Measurements from ENCODE around the gene AMOTL1.

Gene AMOTL1

GRCh38 chr11:94741022-94741679 is 27.0 kb upstream of the AMOTL1 start:
- no peak for DNase-seq (ENCODE audit: low read depth)

GRCh38 chr11:94742665-94743064 is 25.5 kb upstream of the AMOTL1 start:
- no peak for DNase-seq (ENCODE audit: low read depth)

- DNase-seq (ENCODE audit: low read depth), result no peak
These were observed 21.4 kb upstream of the AMOTL1 start for GRCh38 chr11:94746721-94747120.

GRCh38 chr11:94747146-94747545 is 21.0 kb upstream of the AMOTL1 start:
- DNase-seq (ENCODE audit: low read depth), result no peak

- DNase-seq (ENCODE audit: low read depth), result no peak
These were observed 20.5 kb upstream of the AMOTL1 start for GRCh38 chr11:94747601-94748041.

GRCh38 chr11:94749369-94749768 is 18.8 kb upstream of the AMOTL1 start:
- DNase-seq (ENCODE audit: low read depth), result no peak

- DNase-seq (ENCODE audit: low read depth), result no peak
These were observed 17.6 kb upstream of the AMOTL1 start for GRCh38 chr11:94750319-94751217.

- no peak for DNase-seq (ENCODE audit: low read depth)
These were observed 16.9 kb upstream of the AMOTL1 start for GRCh38 chr11:94751218-94751609.

GRCh38 chr11:94751786-94752185 is 16.4 kb upstream of the AMOTL1 start:
- no peak for DNase-seq (ENCODE audit: low read depth)

GRCh38 chr11:94753630-94754029 is 14.5 kb upstream of the AMOTL1 start:
- no peak for DNase-seq (ENCODE audit: low read depth)

GRCh38 chr11:94754335-94754734 is 13.8 kb upstream of the AMOTL1 start:
- DNase-seq (ENCODE audit: low read depth), result no peak

- no peak for DNase-seq (ENCODE audit: low read depth)
These were observed 13.3 kb upstream of the AMOTL1 start for GRCh38 chr11:94754819-94755218.

GRCh38 chr11:94755494-94755893 is 12.7 kb upstream of the AMOTL1 start:
- DNase-seq (ENCODE audit: low read depth), result no peak

- no peak for DNase-seq (ENCODE audit: low read depth)
These were observed 11.0 kb upstream of the AMOTL1 start for GRCh38 chr11:94757037-94757735.

GRCh38 chr11:94758666-94759065 is 9.5 kb upstream of the AMOTL1 start:
- DNase-seq (ENCODE audit: low read depth), result no peak

GRCh38 chr11:94759522-94759921 is 8.6 kb upstream of the AMOTL1 start:
- DNase-seq (ENCODE audit: low read depth), result no peak

GRCh38 chr11:94760296-94760695 is 7.9 kb upstream of the AMOTL1 start:
- no peak for DNase-seq (ENCODE audit: low read depth)

GRCh38 chr11:94762208-94762607 is 5.9 kb upstream of the AMOTL1 start:
- DNase-seq (ENCODE audit: low read depth), result no peak

GRCh38 chr11:94762995-94763394 is 5.2 kb upstream of the AMOTL1 start:
- no peak for DNase-seq (ENCODE audit: low read depth)

GRCh38 chr11:94766713-94767206 is 1.4 kb upstream of the AMOTL1 start:
- DNase-seq (ENCODE audit: low read depth), result no peak

GRCh38 chr11:94767291-94767690 is 865 bp upstream of the AMOTL1 start:
- no peak for DNase-seq (ENCODE audit: low read depth)
